Fibroblast of mammary gland (primary cell): ENCODE measurements around the gene OR9I1.

Experiments
- DNase-seq: peaks from one replicate; pipeline ENCODE4 v3.0.0-alpha.2; 2010; ENCODE audit warnings: low read depth
- H3K4me3 ChIP-seq: 2 replicates; pipeline ENCODE4 v1.5.1; 2011; ENCODE audit warnings: low read depth, mild to moderate bottlenecking, low read length, moderate library complexity; ENCODE audit not compliant: control insufficient read depth
- CTCF ChIP-seq: conservative IDR thresholded peaks from 2 replicates; pipeline ENCODE4 v1.5.1; 2011; ENCODE audit warnings: low read depth, low read length, inconsistent platforms; ENCODE audit not compliant: control insufficient read depth, insufficient read depth

The OR9I1 gene

GRCh38 chr11:58125469-58125868, at the start of gene OR9I1:
Gene OR9I1 (minus strand): TSS chr11:58125530. CDS start chr11:58119444, 6,086 bp downstream.
- DNase-seq, result no peak
- H3K4me3 ChIP-seq, result no peak within 1 kb of the TSS
- no peak for TF ChIP-seq CTCF

- no peak overlapping the region for H3K4me3 ChIP-seq
- DNase-seq, result no peak
- TF ChIP-seq CTCF, result no peak
Measured at GRCh38 chr11:58165504-58166106, 40.3 kb upstream of the OR9I1 start.

- no peak for DNase-seq
- no peak for TF ChIP-seq CTCF
- no peak overlapping the region for H3K4me3 ChIP-seq
Measured at GRCh38 chr11:58164990-58165389, 39.7 kb upstream of the OR9I1 start.

GRCh38 chr11:58164389-58164788, 39.1 kb upstream of the OR9I1 start:
- H3K4me3 ChIP-seq, result no peak overlapping the region
- DNase-seq, result no peak
- TF ChIP-seq CTCF, result no peak

GRCh38 chr11:58152781-58153180, 27.5 kb upstream of the OR9I1 start:
- DNase-seq, result no peak
- H3K4me3 ChIP-seq, result no peak overlapping the region
- no peak for TF ChIP-seq CTCF

- DNase-seq, result no peak
- TF ChIP-seq CTCF, result no peak
- no peak overlapping the region for H3K4me3 ChIP-seq
Measured at GRCh38 chr11:58142761-58143160, 17.4 kb upstream of the OR9I1 start.

GRCh38 chr11:58135171-58135570, 9.8 kb upstream of the OR9I1 start:
- H3K4me3 ChIP-seq, result no peak overlapping the region
- DNase-seq, result no peak
- no peak for TF ChIP-seq CTCF
